Adrenal gland (tissue), 5 donors: Measurements from ENCODE around the gene NPEPL1.

Experiments
- CTCF ChIP-seq, 6 experiments: fragments of 450-650 bp in 4 of 6; fragments of 200-600 bp in 2 of 6; sonication (generic) in 1 of 6; IDR thresholded peaks; 1 replicate in 5 of 6; 2 replicates in 1 of 6; pipeline versions ENCODE4 v1.5.1 to v1.8.0; 2016 to 2021; ENCODE audit warnings: antibody characterized with exemption in 6 of 6, mild to moderate bottlenecking in 2 of 6, moderate library complexity in 1 of 6
- POLR2A ChIP-seq, 2 donors: fragments of 450-650 bp; IDR thresholded peaks; one replicate each; pipeline ENCODE4 v1.6.1; 2017; ENCODE audit warnings: antibody characterized with exemption in 2 of 2, mild to moderate bottlenecking in 2 of 2, moderate library complexity in 1 of 2
- donor health status: DM: no; HTN: no; CAD: no.

- TF ChIP-seq POLR2A (IDR thresholded peaks at IDR 0.05) = no peak
- no peak for TF ChIP-seq CTCF (IDR thresholded peaks at IDR 0.05)
Observed at GRCh38 chr20:58722877-58723627, 30.5 kb downstream of the NPEPL1 start.
